SH-SY5Y (cell line): Measurements from ENCODE around the gene EXOC2.

Experiments
- GATA2 ChIP-seq: IDR thresholded peaks from 2 replicates; pipeline ENCODE4 v1.6.1; 2011; ENCODE audit warnings: mild to moderate bottlenecking, low read depth, low read length
- GATA3 ChIP-seq: IDR thresholded peaks from 2 replicates; pipeline ENCODE4 v1.6.1; 2011; ENCODE audit warnings: low read depth, mild to moderate bottlenecking, low read length, moderate library complexity

GRCh38 chr6:449486-450419 lies 243.2 kb downstream of the EXOC2 start:
- TF ChIP-seq GATA2 (no peak), GATA3 (no peak)
